ENCODE results near the gene NACAD.

The NACAD gene

GRCh38 chr7:45052011-45052410 is 36.8 kb downstream of the NACAD start:
- TF ChIP-seq CTCF (conservative IDR thresholded peaks at IDR 0.05; ENCODE audit: low read depth, low read length): no peak
- H3K4me3 ChIP-seq (ENCODE audit: low read length): no peak overlapping the region
- no peak for DNase-seq (ENCODE audit: low read depth)

GRCh38 chr7:45050198-45050597 is 38.6 kb downstream of the NACAD start:
- TF ChIP-seq CTCF (conservative IDR thresholded peaks at IDR 0.05; ENCODE audit: low read depth, low read length): no peak
- no peak overlapping the region for H3K4me3 ChIP-seq (ENCODE audit: low read length)
- no peak for DNase-seq (ENCODE audit: low read depth)

GRCh38 chr7:45048748-45049147 is 40.0 kb downstream of the NACAD start:
- no peak for DNase-seq (ENCODE audit: low read depth)
- TF ChIP-seq CTCF (conservative IDR thresholded peaks at IDR 0.05; ENCODE audit: low read depth, low read length): no peak
- H3K4me3 ChIP-seq (ENCODE audit: low read length): no peak overlapping the region

- no peak overlapping the region for H3K4me3 ChIP-seq (ENCODE audit: low read length)
- TF ChIP-seq CTCF (conservative IDR thresholded peaks at IDR 0.05; ENCODE audit: low read depth, low read length): no peak
- DNase-seq (ENCODE audit: low read depth): no peak
Observed at GRCh38 chr7:45044338-45044737, 44.4 kb downstream of the NACAD start.

GRCh38 chr7:45039106-45039505 is 49.7 kb downstream of the NACAD start:
- TF ChIP-seq CTCF (conservative IDR thresholded peaks at IDR 0.05; ENCODE audit: low read depth, low read length): no peak
- no peak for DNase-seq (ENCODE audit: low read depth)
- no peak overlapping the region for H3K4me3 ChIP-seq (ENCODE audit: low read length)

- no peak overlapping the region for H3K4me3 ChIP-seq (ENCODE audit: low read length)
- DNase-seq (ENCODE audit: low read depth): no peak
- TF ChIP-seq CTCF (conservative IDR thresholded peaks at IDR 0.05; ENCODE audit: low read depth, low read length): no peak
Observed at GRCh38 chr7:45037876-45038275, 50.9 kb downstream of the NACAD start.

GRCh38 chr7:45036796-45037195 is 52.0 kb downstream of the NACAD start:
- no peak for TF ChIP-seq CTCF (conservative IDR thresholded peaks at IDR 0.05; ENCODE audit: low read depth, low read length)
- no peak overlapping the region for H3K4me3 ChIP-seq (ENCODE audit: low read length)
- DNase-seq (ENCODE audit: low read depth): no peak

All from retinal pigment epithelial cell (primary cell).